K562 (cell line): ENCODE measurements around the gene DNAJC15. TPM values are rescaled to one million over a fixed set of nuclear protein-coding genes. Genes with fewer than 3 reads are reported as not detected.

Experiments
- ATAC-seq: fragments of 200-7000 bp; cut with Tn5 transposase; 3 replicates; pipeline ENCODE4 v1.9.1; 2020; ENCODE audit warnings: moderate library complexity
- BruUV-seq: library from RNA; stranded (reverse); fragments of 400-500 nt; replicated peaks from 2 replicates; lab custom pipeline; 2021; lab: Mats Ljungman, UMichigan
- CTCF ChIA-PET: fragments of 300-600 bp; formaldehyde crosslinking; extraction: SDS; loops from one replicate; lab custom pipeline; 2021; ENCODE audit warnings: low intra/inter-chr PET ratio; lab: Yijun Ruan, JAX
- POLR2A ChIA-PET: fragments of 300-600, 350-650 bp; sonication (Branson Sonifier 250); formaldehyde crosslinking; extraction: SDS; loops from one replicate; lab custom pipeline; 2021; ENCODE audit warnings: antibody characterized with exemption, inconsistent platforms; lab: Yijun Ruan, JAX
- DNase-seq, 4 experiments: peaks; one replicate each; pipeline versions ENCODE4 v3.0.0 to v3.0.0-alpha.2; 2011 to 2018; ENCODE audit warnings: low spot score in 3 of 4, mixed read lengths in 3 of 4; ENCODE audit errors: extremely low read depth in 1 of 4
- FAIRE-seq: peaks from 2 replicates; lab custom pipeline; 2011; peaks lifted over from hg19 to GRCh38; lab: Jason Lieb, UNC
- H2AFZ ChIP-seq: 2 replicates; pipeline ENCODE4 v1.6.0; 2011; ENCODE audit warnings: low read depth, low read length, control low read depth, inconsistent platforms
- H3K27ac ChIP-seq: fragments of 200-600 bp; 3 replicates; pipeline ENCODE4 v1.8.0; 2011; ENCODE audit warnings: low read depth, mild to moderate bottlenecking, control low read depth, inconsistent platforms, low read length, moderate library complexity, mixed read lengths; ENCODE audit errors: extremely low read depth
- H3K27me3 ChIP-seq, 2 experiments: fragments of 300-600 bp in 1 of 2; 2 replicates in 1 of 2; 3 replicates in 1 of 2; pipeline versions ENCODE4 v1.6.0 to v1.8.0; 2011; ENCODE audit warnings: inconsistent platforms in 2 of 2, low read length in 2 of 2, mild to moderate bottlenecking in 1 of 2, mixed read lengths in 1 of 2, moderate library complexity in 1 of 2; ENCODE audit not compliant: control insufficient read depth in 2 of 2, insufficient read depth in 2 of 2
- H3K36me3 ChIP-seq: fragments of 300-600 bp; 3 replicates; pipeline ENCODE4 v1.8.0; 2011; ENCODE audit warnings: mild to moderate bottlenecking, low read length, inconsistent platforms; ENCODE audit not compliant: control insufficient read depth, insufficient read depth
- H3K4me1 ChIP-seq, 2 experiments: fragments of 200-600 bp in 1 of 2; replicated peaks in 1 of 2; 2 replicates in 1 of 2; 3 replicates in 1 of 2; pipeline versions ENCODE4 v1.5.1 to v1.8.0; 2011; ENCODE audit warnings: inconsistent platforms in 2 of 2, low read length in 2 of 2, mild to moderate bottlenecking in 1 of 2, mixed read lengths in 1 of 2, moderate library complexity in 1 of 2; ENCODE audit not compliant: control insufficient read depth in 2 of 2, insufficient read depth in 2 of 2
- H3K4me2 ChIP-seq: 2 replicates; pipeline ENCODE4 v1.6.1; 2011; ENCODE audit warnings: low read length, control low read depth, inconsistent platforms, mixed read lengths; ENCODE audit not compliant: insufficient read depth
- H3K4me3 ChIP-seq: fragments of 200-600 bp; sonication (generic), shearing (Covaris generic); 2 replicates; pipeline ENCODE4 v1.5.1; 2016; ENCODE audit warnings: control low read depth, inconsistent platforms
- H3K79me2 ChIP-seq: fragments of 200-600 bp; 3 replicates; pipeline ENCODE4 v1.8.0; 2011; ENCODE audit warnings: low read length, inconsistent platforms; ENCODE audit not compliant: control insufficient read depth, insufficient read depth
- H3K9ac ChIP-seq, 2 experiments: 2 replicates each; pipeline versions ENCODE4 v1.6.0 to v1.6.1; 2011; ENCODE audit warnings: low read depth in 2 of 2, low read length in 2 of 2, control low read depth in 1 of 2, inconsistent platforms in 1 of 2, mild to moderate bottlenecking in 1 of 2, mixed read lengths in 1 of 2; ENCODE audit not compliant: insufficient read depth in 1 of 2
- H3K9me1 ChIP-seq: one replicate; pipeline ENCODE4 v1.6.0; 2011; ENCODE audit warnings: inconsistent platforms, mild to moderate bottlenecking, low read length, moderate library complexity; ENCODE audit not compliant: control insufficient read depth, insufficient read depth
- H3K9me3 ChIP-seq: replicated peaks from 2 replicates; pipeline ENCODE4 v1.5.1; 2011; ENCODE audit warnings: low read depth, low read length, inconsistent platforms; ENCODE audit not compliant: control insufficient read depth, insufficient read depth
- H4K20me1 ChIP-seq: replicated peaks from 2 replicates; pipeline ENCODE4 v1.6.1; 2011; ENCODE audit warnings: low read length, inconsistent platforms, mixed read lengths; ENCODE audit not compliant: control insufficient read depth, insufficient read depth
- CREB5 ChIP-seq: fragments of 250-450 bp; sonication (Bioruptor Pico); IDR thresholded peaks from 2 replicates; pipeline ENCODE4 v1.5.0; 2020; ENCODE audit warnings: mild to moderate bottlenecking
- DNMT1 ChIP-seq: fragments of 450-650 bp; IDR thresholded peaks from 2 replicates; pipeline ENCODE4 v1.6.1; 2016; ENCODE audit warnings: antibody characterized with exemption, mild to moderate bottlenecking
- EWSR1 ChIP-seq: fragments of 450-650 bp; IDR thresholded peaks from 2 replicates; pipeline ENCODE4 v1.6.1; 2018; ENCODE audit warnings: borderline replicate concordance, mild to moderate bottlenecking, low read depth, moderate library complexity; ENCODE audit not compliant: partially characterized antibody
- KAT2B ChIP-seq: IDR thresholded peaks from one replicate; pipeline ENCODE4 v1.6.1; 2012; ENCODE audit warnings: low read depth, mild to moderate bottlenecking, control low read depth, inconsistent platforms, low read length, moderate library complexity
- POU5F1 ChIP-seq: fragments of 150-350 bp; IDR thresholded peaks from 2 replicates; pipeline ENCODE4 v1.6.1; 2014; ENCODE audit warnings: borderline replicate concordance, low read length, low read depth, mild to moderate bottlenecking; ENCODE audit not compliant: partially characterized antibody
- RCOR1 ChIP-seq, 2 experiments: IDR thresholded peaks; 2 replicates each; pipeline ENCODE4 v1.6.1; 2012; ENCODE audit warnings: low read depth in 2 of 2, low read length in 2 of 2, borderline replicate concordance in 1 of 2, improper control_type of control experiment in 1 of 2
- SETDB1 ChIP-seq: IDR thresholded peaks from one replicate; pipeline ENCODE4 v1.6.1; 2012; ENCODE audit warnings: low read length, control low read depth, inconsistent platforms
- TBP ChIP-seq: optimal IDR thresholded peaks from 2 replicates; pipeline ENCODE3; 2011; ENCODE audit warnings: low read depth, low read length, improper control_type of control experiment
- XRCC4 ChIP-seq: IDR thresholded peaks from one replicate; pipeline ENCODE4 v1.6.1; 2011; ENCODE audit not compliant: insufficient read depth, insufficient read length; ENCODE audit errors: extremely low read depth
- YY1 ChIP-seq, 3 experiments: IDR thresholded peaks; 2 replicates each; pipeline ENCODE4 v1.6.1; 2011; ENCODE audit warnings: low read length in 2 of 3, mild to moderate bottlenecking in 2 of 3, moderate library complexity in 2 of 3, borderline replicate concordance in 1 of 3, control low read depth in 1 of 3, low read depth in 1 of 3; ENCODE audit not compliant: insufficient read depth in 3 of 3, insufficient replicate concordance in 2 of 3, control insufficient read depth in 1 of 3, insufficient read length in 1 of 3; ENCODE audit errors: extremely low read depth in 1 of 3
- ZNF76 ChIP-seq: fragments of 250-450 bp; sonication (Bioruptor Pico); IDR thresholded peaks from 2 replicates; pipeline ENCODE4 v1.4.0; 2020; ENCODE audit warnings: mild to moderate bottlenecking, moderate library complexity, borderline replicate concordance
- WGBS: fragments of 100-300 bp; shearing (Covaris generic); methylation state at CpG from one replicate; pipeline ENCODE4 v1.1.6; 2016; ENCODE audit warnings: low coverage, mixed read lengths; ENCODE audit not compliant: insufficient coverage; ENCODE audit errors: missing lambda C conversion rate; 5-methylcytosine and 5-hydroxymethylcytosine counted together
- in situ Hi-C: fragments of 300-500 bp; cut with MboI; formaldehyde crosslinking; loops from 4 replicates; pipeline ENCODE4 v1.15.0; 2018; ENCODE audit warnings: inconsistent platforms, mixed read lengths
- intact Hi-C: fragments of 100-400 bp; cut with micrococcal nuclease; formaldehyde crosslinking; loops from 2 replicates; pipeline ENCODE4 v1.14.2; 2022
- polyA plus RNA-seq, 8 experiments: library from polyadenylated mRNA; depleted of rRNA in 4 of 8; stranded (reverse) in 5 of 8; unstranded in 3 of 8; fragments of >200 nt; fragmentation: Nextera tagmentation in 2 of 8; fragmentation: Illumina TruSeq in 1 of 8; extraction: Ambion mirVana in 2 of 8; extraction: Trizol in 1 of 8; gene quantifications; 2 replicates each; pipeline versions ENCODE4 v1.2.1 to v1.2.3, GENCODE V29; 2011 to 2014; ENCODE audit warnings: inconsistent platforms in 1 of 8, missing spikeins in 1 of 8
- total RNA-seq, 7 experiments: library from RNA; depleted of rRNA in 6 of 7; stranded (reverse); fragments of >200 nt in 6 of 7; fragmentation: Illumina TruSeq in 2 of 7; extraction: Trizol in 2 of 7; gene quantifications; 2 replicates each; pipeline versions ENCODE4 v1.2.1 to v1.2.3, GENCODE V29; 2011 to 2021; ENCODE audit warnings: low replicate concordance in 1 of 7
- TF ChIP-seq, protein P1 (sequence below), 3 experiments: fragments of 200-800 bp in 1 of 3; sonication (Bioruptor generic) in 1 of 3; sonication (generic) in 1 of 3; formaldehyde crosslinking in 1 of 3; IDR thresholded peaks; 2 replicates each; pipeline versions ENCODE4 v1.6.1 to v1.8.0; 2016 to 2022; ENCODE audit warnings: mild to moderate bottlenecking in 2 of 3, missing compliant biosample characterization in 2 of 3, missing genetic modification characterization in 2 of 3, missing genetic modification reagents in 1 of 3

The DNAJC15 gene
- total and polyA plus RNA-seq, 9 of the 15 experiments (the other 6 are each of a cell fraction or from before 2014, with no cell fraction given) = 0.47 to 3.8 (median 1.0) TPM

- no TSS peak for BruUV-seq
- ATAC-seq = no peak
- Histone ChIP-seq H3K9ac (no peak overlapping the region), H4K20me1 (no peaks in the 10 kb centered on the region), H3K9me3 (no peaks in the 10 kb centered on the region), H3K4me1 (no peaks in the 10 kb centered on the region), H3K36me3 (no peaks in the 10 kb centered on the region), H3K27ac (no peak overlapping the region), H3K27me3 (no peaks in the 10 kb centered on the region), H2AFZ (no peak overlapping the region), H3K9me1 (no peaks in the 10 kb centered on the region), H3K79me2 (no peaks in the 10 kb centered on the region), H3K4me3 (no peak overlapping the region), H3K4me2 (no peak overlapping the region)
- in situ Hi-C loops = no loop called here
- intact Hi-C loops = no loop called here
- 0% methylated on average over 3 of the region's 3 CpGs for WGBS
- FAIRE-seq = no peak
- ChIA-PET POLR2A (no interaction called here), CTCF (no interaction called here)
- TF ChIP-seq DNMT1 (no peak), XRCC4 (no peak), POU5F1 (no peak), KAT2B (no peak), SETDB1 (no peak), CREB5 (CRISPR knock-in tag) (no peak), ZNF76 (no peak), RCOR1 (IDR thresholded peaks at IDR 0.05; ENCODE audit: borderline replicate concordance in 1 of 2, low read depth in 2 of 2, low read length in 2 of 2) (no peak), EWSR1 (no peak), TBP (no peak), YY1 (IDR thresholded peaks at IDR 0.05; ENCODE audit: borderline replicate concordance in 1 of 3, control insufficient read depth in 1 of 3, extremely low read depth in 1 of 3, insufficient read depth in 3 of 3, insufficient read length in 1 of 3, insufficient replicate concordance in 2 of 3, low read depth in 1 of 3, low read length in 2 of 3) (no peak)
- TF ChIP-seq, protein P1, sequence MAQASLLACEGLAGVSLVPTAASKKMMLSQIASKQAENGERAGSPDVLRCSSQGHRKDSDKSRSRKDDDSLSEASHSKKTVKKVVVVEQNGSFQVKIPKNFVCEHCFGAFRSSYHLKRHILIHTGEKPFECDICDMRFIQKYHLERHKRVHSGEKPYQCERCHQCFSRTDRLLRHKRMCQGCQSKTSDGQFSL (CRISPR knock-in tag; IDR thresholded peaks at IDR 0.05) = no peak
- TF ChIP-seq, protein P1 (tag; IDR thresholded peaks at IDR 0.05) = no peak
- no peak for DNase-seq
Observed at GRCh38 chr13:43159026-43159461, 135.7 kb downstream of the DNAJC15 start.
